ENCODE measurements around the gene DHCR7. TPM values are rescaled to one million over a fixed set of nuclear protein-coding genes. Genes with fewer than 3 reads are reported as not detected.
"Not testable (repeated sequence)": the region's sequence is repeated elsewhere in the genome, so short reads cannot be mapped to it uniquely, and the experiment has no call there.

DHCR7 gene
- total and polyA plus RNA-seq, 2 donors (not counting 1 experiment from before 2014, with no cell fraction given), result 6.9 to 15.3 TPM

GRCh38 chr11:71423181-71423790, 24.9 kb downstream of the DHCR7 start:
- H3K9me3 ChIP-seq (ENCODE audit: control extremely low read depth in 1 of 3, control insufficient read depth in 2 of 3, insufficient read depth in 1 of 3, low read length in 2 of 3), result no peaks in the 10 kb centered on the region
- H3K27me3 ChIP-seq (replicated peaks in 1 of 4; ENCODE audit: control extremely low read depth in 1 of 4, control insufficient read depth in 3 of 4, insufficient read depth in 4 of 4, low read length in 3 of 4), result no peaks in the 10 kb centered on the region
- 86% methylated on average over 2 of the region's 7 CpGs for WGBS (ENCODE audit: insufficient coverage)
- no peaks in the 10 kb centered on the region for H4K20me1 ChIP-seq (ENCODE audit: control insufficient read depth, insufficient read depth, low read length, poor library complexity, severe bottlenecking)
- peak overlapping the region; percentile 15 for H3K4me2 ChIP-seq (replicated peaks; ENCODE audit: low read depth, low read length, poor library complexity, severe bottlenecking)
- H3K9me3 Mint-ChIP-seq (ENCODE audit: insufficient read depth), result no peaks in the 10 kb centered on the region
- H3K4me1 ChIP-seq (ENCODE audit: control insufficient read depth in 2 of 2, insufficient read depth in 2 of 2, low read length in 2 of 2), result peaks cover 29 to 43% of the 10 kb centered on the region in 2 donors
- H3K27ac Mint-ChIP-seq, result peak overlapping the region; percentile 3
- no peaks in the 10 kb centered on the region for H3K79me2 ChIP-seq (ENCODE audit: control insufficient read depth, insufficient read depth, low read length)
- no peak for TF ChIP-seq EZH2 (IDR thresholded peaks at IDR 0.05; ENCODE audit: borderline replicate concordance, insufficient read depth, low read depth, low read length, poor library complexity, severe bottlenecking)
- no peak for TF ChIP-seq CTCF (IDR thresholded peaks at IDR 0.05)
- no peak overlapping the region for H3K4me3 ChIP-seq (ENCODE audit: control extremely low read depth in 1 of 5, extremely low read depth in 1 of 5, insufficient read depth in 1 of 5, low read depth in 2 of 5, low read length in 4 of 5)
- H3K36me3 ChIP-seq (replicated peaks in 1 of 2; ENCODE audit: control extremely low read depth in 1 of 2, control insufficient read depth in 1 of 2, extremely low read depth in 1 of 2, insufficient read depth in 2 of 2, low read length in 1 of 2), result no peaks in the 10 kb centered on the region
- no peak overlapping the region for H3K4me3 Mint-ChIP-seq
- no peak overlapping the region for H2AFZ ChIP-seq (ENCODE audit: insufficient read depth, low read depth, low read length, poor library complexity, severe bottlenecking)
- ChIA-PET POLR2A (no interaction called here), CTCF (no interaction called here)
- intact Hi-C loops (cut with micrococcal nuclease), result loop anchor here (5.0 kb wide), 1 partner anchor 51 kb away; no protein-coding TSS in a partner anchor
- H3K27ac ChIP-seq (ENCODE audit: low read length in 2 of 2), result no peak overlapping the region
- no peak for ATAC-seq (ENCODE audit: low read depth)
- no peak overlapping the region for H3K9ac ChIP-seq (ENCODE audit: low read length)
- peaks cover 57% of the 10 kb centered on the region for H3K4me1 Mint-ChIP-seq
- DNase-seq, result peak; percentile 29
- no peaks in the 10 kb centered on the region for H3K27me3 Mint-ChIP-seq

GRCh38 chr11:71422318-71422717, 25.9 kb downstream of the DHCR7 start:
- H3K9me3 ChIP-seq (ENCODE audit: control extremely low read depth in 1 of 3, control insufficient read depth in 2 of 3, insufficient read depth in 1 of 3, low read length in 2 of 3); H3K79me2 ChIP-seq (ENCODE audit: control insufficient read depth, insufficient read depth, low read length); H3K4me2 ChIP-seq (replicated peaks; ENCODE audit: low read depth, low read length, poor library complexity, severe bottlenecking); H3K9ac ChIP-seq (ENCODE audit: low read length); POLR2A ChIA-PET; ATAC-seq (ENCODE audit: low read depth); H3K27ac ChIP-seq (ENCODE audit: low read length in 2 of 2); H3K9me3 Mint-ChIP-seq (ENCODE audit: insufficient read depth); H3K4me3 Mint-ChIP-seq; H3K27me3 Mint-ChIP-seq; H3K4me3 ChIP-seq (ENCODE audit: control extremely low read depth in 1 of 5, extremely low read depth in 1 of 5, insufficient read depth in 1 of 5, low read depth in 2 of 5, low read length in 4 of 5); DNase-seq; H4K20me1 ChIP-seq (ENCODE audit: control insufficient read depth, insufficient read depth, low read length, poor library complexity, severe bottlenecking); CTCF ChIA-PET; H3K36me3 ChIP-seq (replicated peaks in 1 of 2; ENCODE audit: control extremely low read depth in 1 of 2, control insufficient read depth in 1 of 2, extremely low read depth in 1 of 2, insufficient read depth in 2 of 2, low read length in 1 of 2); H2AFZ ChIP-seq (ENCODE audit: insufficient read depth, low read depth, low read length, poor library complexity, severe bottlenecking); H3K27me3 ChIP-seq (replicated peaks in 1 of 4; ENCODE audit: control extremely low read depth in 1 of 4, control insufficient read depth in 3 of 4, insufficient read depth in 4 of 4, low read length in 3 of 4): not testable (repeated sequence)
- peaks cover 33 to 48% of the 10 kb centered on the region in 2 donors for H3K4me1 ChIP-seq (ENCODE audit: control insufficient read depth in 2 of 2, insufficient read depth in 2 of 2, low read length in 2 of 2)
- Mint-ChIP-seq H3K27ac (peak overlapping the region; percentile 26), H3K4me1 (peaks cover 66% of the 10 kb centered on the region)
- WGBS (ENCODE audit: insufficient coverage), result no CpG with 5 or more reads among the region's 3 CpGs
- intact Hi-C loops (cut with micrococcal nuclease), result loop anchor here (5.0 kb wide), 1 partner anchor 50 kb away; no protein-coding TSS in a partner anchor
